HG03442 (cell line): ENCODE data around the gene SCARF1.
A peak's percentile ranks its signal among the peaks of the same experiment; 100 is the strongest.

Experiments
- ATAC-seq: cut with Tn5 transposase; IDR thresholded peaks from one replicate; pipeline ENCODE4 v1.9.1; 2021; ENCODE audit warnings: mild to moderate bottlenecking, moderate library complexity; ENCODE audit not compliant: unreplicated experiment

The SCARF1 gene

GRCh38 chr17:1648963-1649843 is 3.7 kb upstream of the SCARF1 start:
- peak; percentile 36 for ATAC-seq

- ATAC-seq, result peak; percentile 49
These were observed 2.8 kb upstream of the SCARF1 start for GRCh38 chr17:1648173-1648962.

- ATAC-seq, result no peak
These were observed 2.3 kb upstream of the SCARF1 start for GRCh38 chr17:1647802-1648171.

- no peak for ATAC-seq
These were observed 805 bp upstream of the SCARF1 start for GRCh38 chr17:1646199-1646875.

GRCh38 chr17:1644493-1645206 is 882 bp downstream of the SCARF1 start:
- no peak for ATAC-seq

GRCh38 chr17:1643999-1644492 is 1.5 kb downstream of the SCARF1 start:
- no peak for ATAC-seq

- ATAC-seq, result no peak
These were observed 2.1 kb downstream of the SCARF1 start for GRCh38 chr17:1643293-1643998.

- ATAC-seq, result no peak
These were observed 4.5 kb downstream of the SCARF1 start for GRCh38 chr17:1641065-1641403.

GRCh38 chr17:1640329-1641064 is 5.0 kb downstream of the SCARF1 start:
- no peak for ATAC-seq

- ATAC-seq, result no peak
These were observed 5.9 kb downstream of the SCARF1 start for GRCh38 chr17:1639549-1640180.

GRCh38 chr17:1638624-1639300 is 6.8 kb downstream of the SCARF1 start:
- no peak for ATAC-seq

GRCh38 chr17:1638171-1638590 is 7.4 kb downstream of the SCARF1 start:
- ATAC-seq, result no peak

- no peak for ATAC-seq
These were observed 8.7 kb downstream of the SCARF1 start for GRCh38 chr17:1636732-1637285.

GRCh38 chr17:1635675-1636465 is 9.7 kb downstream of the SCARF1 start:
- no peak for ATAC-seq

- no peak for ATAC-seq
These were observed 10.5 kb downstream of the SCARF1 start for GRCh38 chr17:1634841-1635650.

GRCh38 chr17:1630662-1631061 is 14.9 kb downstream of the SCARF1 start:
- no peak for ATAC-seq
